GM21381 (cell line): ENCODE measurements around the gene MS4A8.
"Not testable (repeated sequence)": the region's sequence is repeated elsewhere in the genome, so short reads cannot be mapped to it uniquely, and the experiment has no call there.

Source experiments
- ATAC-seq: cut with Tn5 transposase; IDR thresholded peaks from one replicate; pipeline ENCODE4 v1.9.1; 2021; ENCODE audit warnings: mild to moderate bottlenecking, moderate library complexity; ENCODE audit not compliant: unreplicated experiment

The MS4A8 gene

DNA sequence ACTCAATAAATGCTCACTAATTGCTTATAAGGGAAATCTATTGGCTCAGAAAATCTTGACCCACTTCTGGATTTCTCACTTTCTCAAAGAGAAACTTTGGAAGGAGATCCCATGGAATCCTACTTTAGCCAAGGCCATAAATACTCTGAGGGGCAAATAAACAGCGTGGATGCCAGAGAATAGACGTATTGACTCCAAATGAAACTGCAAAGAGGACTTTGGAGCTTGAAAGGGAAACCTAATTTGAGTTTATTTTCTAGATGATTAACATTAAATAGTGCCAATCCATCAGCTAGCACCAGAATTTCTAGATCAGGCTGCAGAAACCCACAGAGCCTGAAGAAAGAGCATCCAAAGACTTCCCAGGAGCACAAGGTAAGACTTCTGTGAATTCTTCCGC, 25.0 kb downstream of the MS4A8 start, which contains the start of gene MS4A18:
TSS of gene MS4A18 (plus strand) at position 301 of the 400 bp plus-strand sequence.
- ATAC-seq = no peak

DNA sequence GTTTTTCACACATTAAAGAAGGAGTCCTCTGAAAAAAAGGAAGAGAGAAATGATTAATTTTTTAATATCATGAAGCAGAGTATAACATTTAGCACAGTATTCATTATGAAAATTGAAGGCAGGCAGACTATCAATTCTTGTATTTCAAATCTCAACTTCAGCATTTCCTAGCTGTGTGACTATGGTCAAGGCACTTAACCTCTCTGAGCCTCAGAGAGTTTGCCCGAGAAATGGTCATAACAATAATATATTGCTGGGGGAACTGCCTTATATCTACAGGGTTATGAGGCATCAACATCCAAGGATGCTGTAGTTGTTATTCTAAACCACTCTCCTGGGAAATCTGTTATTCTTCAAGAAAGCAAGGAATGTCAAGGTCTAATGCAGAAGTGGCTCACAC, 26.2 kb downstream of the MS4A8 start:
- no peak for ATAC-seq

DNA sequence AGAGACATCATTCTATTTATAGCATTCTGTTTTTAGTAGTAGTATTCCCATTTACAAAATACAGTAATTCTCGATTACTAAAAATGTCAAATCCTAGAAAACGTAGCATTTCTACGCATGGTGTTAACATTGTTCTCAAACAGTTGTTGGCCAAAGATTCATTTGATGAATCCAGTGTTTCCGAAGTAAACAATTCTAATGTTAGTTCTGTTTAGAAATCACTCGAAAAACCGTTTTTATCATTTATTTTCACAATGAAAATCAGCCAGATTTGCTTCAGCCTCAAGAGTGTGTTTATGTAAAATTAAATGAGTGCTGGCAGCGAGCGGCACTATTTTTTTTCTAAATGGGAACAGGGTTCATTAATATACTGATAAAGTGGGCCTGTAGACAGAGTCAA, 32.2 kb downstream of the MS4A8 start:
- no peak for ATAC-seq

DNA sequence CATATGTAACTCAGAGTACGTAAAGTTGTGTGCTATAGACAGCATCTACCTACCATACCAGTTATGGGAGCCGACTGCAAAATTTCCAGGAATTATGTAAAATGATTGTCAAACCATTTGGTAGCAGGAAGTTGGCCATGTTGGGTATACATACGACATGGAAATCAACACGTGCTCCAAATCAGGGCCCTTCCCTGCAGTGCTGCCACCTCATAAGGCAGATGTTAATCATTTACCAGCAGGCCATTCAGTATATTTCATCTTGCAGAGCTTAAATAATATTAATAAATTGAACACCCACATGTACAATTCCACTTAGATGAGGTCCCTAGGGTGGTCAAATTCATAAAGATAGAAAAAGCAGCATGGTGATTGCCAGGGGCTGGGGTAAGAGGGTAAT, 34.9 kb downstream of the MS4A8 start:
- ATAC-seq = no peak

DNA sequence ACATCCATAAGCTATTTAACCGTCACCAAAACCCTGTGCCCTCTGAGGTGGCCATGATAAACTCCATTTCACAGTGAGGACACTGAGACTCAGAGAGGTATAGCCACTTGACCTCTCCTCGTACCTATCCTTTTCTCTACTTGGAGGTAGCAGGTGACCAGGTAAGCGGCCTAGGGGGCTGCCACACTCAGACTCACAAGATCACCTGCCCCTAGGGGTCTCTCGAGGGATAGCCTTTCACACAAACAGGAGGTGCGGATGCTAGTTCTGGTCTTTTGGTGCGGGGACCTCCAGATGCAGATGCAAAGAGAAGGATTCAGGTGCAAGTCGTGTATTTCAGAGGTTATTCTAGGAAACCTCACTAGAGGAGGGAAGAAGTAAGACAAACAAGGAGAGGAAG, 39.7 kb downstream of the MS4A8 start:
- ATAC-seq = no peak

DNA sequence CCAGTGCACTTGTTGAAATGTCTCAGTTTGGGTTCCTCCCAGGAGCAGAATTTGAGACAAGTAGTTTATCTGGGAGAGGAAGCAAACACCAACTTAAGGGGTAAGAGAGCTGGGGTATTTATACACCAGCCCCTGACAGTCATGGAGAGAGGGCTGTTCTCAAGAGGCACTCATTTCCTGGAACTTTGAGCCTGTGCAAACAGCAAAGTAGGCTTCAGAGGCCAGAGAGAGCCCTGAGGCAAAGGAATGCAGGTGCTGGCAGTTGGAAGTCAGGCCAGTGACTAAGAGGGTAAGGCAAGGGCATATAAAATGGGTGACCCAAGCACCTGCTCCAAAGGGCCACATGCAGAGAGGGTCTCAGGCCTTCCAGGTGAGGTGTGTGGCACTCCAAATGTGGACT, 41.2 kb downstream of the MS4A8 start:
- no peak for ATAC-seq

DNA sequence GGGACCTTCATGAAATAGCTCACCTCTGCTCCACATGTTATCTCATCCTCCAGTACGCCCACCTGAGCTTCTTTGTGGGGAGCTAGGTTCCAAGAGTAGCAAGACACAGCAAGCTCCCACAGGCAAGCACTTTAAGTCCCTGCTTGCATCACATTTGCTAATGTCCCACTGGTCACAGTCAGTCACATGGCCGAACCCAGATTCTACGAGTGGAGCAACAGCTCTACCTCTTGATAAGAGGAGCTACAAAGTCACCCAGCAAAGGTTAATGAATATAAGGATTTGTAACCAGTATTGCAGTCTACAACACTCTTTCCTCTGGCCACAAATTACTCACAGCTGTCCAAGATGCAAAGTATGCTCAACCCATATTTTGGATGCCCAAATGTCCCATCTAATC, 42.0 kb downstream of the MS4A8 start:
- no peak for ATAC-seq

DNA sequence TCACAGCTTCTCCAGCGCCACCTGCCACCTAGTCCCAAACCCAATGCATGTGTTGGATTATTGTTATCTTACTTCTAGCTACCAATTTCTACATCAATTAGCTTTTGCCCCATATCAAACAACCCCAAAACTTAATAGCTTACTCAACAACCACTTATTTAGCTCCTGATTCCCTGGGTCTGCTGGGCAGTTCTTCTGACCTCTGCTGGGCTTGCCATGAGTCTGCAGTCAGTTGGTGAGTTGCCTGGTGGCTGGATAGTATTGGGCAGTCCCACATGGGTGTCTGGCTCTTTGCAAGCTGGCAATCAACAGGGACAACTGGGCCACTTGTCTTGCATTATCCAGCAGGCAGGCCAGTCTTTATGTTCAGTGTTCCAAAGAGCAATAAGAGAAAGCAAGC, 43.6 kb downstream of the MS4A8 start:
- no peak for ATAC-seq

DNA sequence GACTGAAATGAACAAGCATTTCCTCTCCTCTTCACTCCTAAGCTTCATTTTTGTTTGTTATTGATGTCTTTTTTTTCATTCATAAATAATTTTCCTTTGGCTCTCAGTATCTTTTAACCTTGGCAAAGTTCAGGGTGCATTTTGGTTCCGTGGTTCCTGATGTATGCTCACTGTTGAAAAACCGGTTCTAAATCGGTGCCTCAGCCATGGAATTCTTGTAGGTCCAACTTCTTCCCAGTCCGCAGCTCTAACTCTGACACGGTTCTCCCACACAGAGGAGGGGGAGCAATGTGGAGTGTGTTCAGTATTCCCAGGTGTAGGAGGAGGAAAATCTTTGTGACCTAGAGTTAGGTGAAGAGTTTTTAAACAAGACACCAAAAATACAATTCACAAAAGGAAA, 44.7 kb downstream of the MS4A8 start:
- no peak for ATAC-seq

DNA sequence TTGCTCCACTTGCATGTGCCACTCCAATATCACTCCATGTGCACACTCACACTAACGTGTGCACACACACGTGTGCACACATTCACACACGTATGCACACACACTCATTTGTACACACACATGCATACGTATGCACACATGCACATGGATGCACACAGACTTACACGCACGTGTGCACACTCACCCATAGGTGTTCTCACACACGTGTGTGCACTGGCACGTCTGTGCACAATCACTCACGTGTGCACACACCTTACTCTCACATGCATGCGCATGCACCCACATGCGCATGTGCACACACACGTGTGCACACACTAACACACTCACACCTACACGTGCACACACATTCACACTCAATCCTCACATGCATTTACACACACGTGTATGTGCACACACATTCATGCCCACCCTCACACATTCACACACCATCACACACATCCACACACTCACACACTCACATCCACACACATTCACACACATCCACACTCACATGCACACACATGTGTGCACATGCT, 48.0 kb downstream of the MS4A8 start:
- no peak for ATAC-seq

DNA sequence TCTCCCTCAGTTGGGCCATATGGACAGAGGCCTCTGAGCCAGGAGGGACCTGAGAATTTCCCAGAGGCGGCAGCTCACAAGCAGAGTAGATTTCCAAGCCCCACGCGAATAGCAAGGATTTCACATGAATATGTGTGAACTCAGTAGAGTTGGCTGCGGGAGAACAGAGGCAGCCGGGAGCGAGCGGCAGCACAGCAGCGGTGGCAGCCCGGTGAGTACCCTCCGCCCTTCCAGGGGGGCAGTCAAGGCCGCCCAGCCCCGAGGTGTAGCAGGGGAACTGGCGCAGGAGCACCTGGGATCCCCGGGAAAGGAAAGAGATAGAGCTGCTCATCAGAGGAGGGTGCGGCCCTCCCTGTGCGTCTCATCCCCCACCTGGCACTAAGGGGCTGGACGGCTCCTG, 48.8 kb downstream of the MS4A8 start:
- no peak for ATAC-seq

DNA sequence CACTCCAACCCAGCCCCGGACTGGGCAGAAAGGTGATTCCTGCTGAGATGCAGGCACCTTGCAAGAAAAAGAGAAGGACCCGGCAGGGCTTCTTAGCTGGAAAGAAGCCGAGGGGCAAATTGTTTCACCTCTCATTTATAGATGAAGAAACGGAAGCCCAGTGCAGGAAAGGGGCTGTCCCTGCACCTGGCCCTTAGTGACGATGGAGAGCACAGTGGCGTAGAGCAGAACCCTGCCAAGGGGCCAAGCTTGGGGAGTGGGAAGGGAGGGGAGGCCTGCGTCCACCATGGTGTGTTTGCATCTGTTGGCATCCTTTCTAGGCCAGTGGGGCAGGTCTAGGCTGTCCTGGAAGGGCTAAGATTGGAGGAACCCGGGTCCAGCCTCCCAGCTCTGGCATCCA, 49.4 kb downstream of the MS4A8 start:
- ATAC-seq = no peak

DNA sequence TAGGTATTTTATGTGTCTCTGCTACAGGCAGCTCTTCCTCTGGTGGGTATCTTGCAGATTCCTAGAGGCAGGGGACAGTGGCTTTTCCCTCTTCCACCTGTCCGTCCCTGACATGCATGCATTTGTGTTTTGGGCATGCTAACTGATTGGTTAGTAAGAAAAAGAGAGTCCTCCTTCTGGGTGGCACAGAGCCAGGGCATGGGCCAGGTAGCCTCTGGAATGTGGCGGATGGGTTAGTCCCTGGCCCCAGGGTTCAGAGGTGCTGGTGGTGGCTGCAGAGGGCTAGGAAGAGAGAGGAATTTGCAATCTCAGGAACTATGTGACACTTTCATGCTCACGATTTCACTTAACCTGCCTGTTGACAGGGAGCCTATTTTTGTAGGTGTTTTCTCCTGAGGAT, 51.5 kb downstream of the MS4A8 start:
- ATAC-seq = no peak

DNA sequence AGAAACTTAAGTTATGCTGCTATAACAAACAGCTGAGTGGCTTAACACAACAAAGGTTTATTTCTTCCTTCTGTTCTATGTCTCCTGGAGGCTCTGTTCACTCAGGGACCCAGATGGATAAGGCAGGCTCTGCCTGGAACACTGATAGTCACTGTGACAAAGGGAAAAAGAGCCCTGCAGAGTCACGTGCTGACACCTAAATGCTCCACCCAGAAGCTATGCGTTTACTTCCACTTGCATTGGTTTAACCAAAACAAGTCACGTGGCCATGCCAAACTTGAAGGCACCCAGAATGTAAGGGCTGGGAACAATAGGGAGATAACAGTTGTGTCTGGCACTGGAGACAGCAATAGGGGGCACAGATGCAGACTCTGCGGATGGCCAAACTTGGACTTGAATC, 53.9 kb downstream of the MS4A8 start:
- ATAC-seq = no peak

DNA sequence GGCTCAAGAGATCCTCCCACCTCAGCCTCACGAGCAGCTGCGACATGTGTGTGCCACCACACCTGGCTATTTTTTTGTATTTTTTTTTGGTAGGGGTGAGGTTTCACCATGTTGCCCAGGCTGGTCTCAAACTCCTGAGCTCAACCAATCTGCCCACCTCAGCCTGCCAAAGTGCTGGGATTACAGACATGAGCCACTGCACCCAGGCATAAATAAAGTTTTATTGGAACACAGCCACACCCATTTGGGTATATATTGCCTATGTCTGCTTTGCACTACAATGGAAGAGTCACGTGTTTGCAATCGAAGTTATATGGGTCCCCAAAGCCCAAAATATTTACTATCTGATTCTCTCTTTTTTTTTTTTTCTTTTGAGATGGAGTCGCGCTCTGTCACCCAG, 55.5 kb downstream of the MS4A8 start:
- ATAC-seq = no peak

DNA sequence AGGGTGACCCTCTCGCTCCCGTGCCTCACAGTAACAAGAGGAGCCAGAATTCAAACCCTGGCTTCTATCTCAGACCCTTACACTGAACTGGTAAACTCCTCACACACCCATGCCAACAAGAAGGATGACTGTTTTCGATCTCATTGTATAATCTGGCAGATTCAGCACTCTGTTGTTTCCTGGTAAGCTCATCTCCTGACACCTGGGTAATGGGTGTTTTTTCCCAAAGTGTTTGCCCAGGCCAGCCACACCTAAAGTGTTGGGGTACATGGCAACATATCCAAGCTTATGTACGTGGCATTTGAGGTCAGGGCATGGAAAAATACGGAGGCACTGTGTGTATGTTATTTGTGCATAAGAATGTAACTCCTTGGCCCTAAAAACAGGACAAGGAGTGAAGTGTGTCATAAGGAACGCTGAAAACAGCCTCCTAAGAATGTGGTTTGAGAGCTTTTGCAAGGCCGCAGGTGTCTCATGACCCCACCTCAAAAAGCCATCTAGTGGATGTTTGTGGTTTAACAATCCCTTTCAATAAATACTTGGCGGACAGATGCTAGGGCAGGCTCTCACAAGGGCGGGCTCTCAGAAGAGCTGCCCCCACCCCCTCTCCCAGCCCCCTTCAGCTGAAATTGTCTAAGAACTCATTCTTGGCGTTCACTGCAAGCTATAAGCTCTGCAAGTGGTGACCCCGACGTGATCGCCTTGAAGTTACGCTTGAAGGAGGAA, 57.1 kb downstream of the MS4A8 start, which contains the start of gene MS4A15:
TSS of gene MS4A15 (plus strand) at position 561 of the 726 bp plus-strand sequence. CDS start 6,867 bp downstream, outside the sequence.
- ATAC-seq = no peak

DNA sequence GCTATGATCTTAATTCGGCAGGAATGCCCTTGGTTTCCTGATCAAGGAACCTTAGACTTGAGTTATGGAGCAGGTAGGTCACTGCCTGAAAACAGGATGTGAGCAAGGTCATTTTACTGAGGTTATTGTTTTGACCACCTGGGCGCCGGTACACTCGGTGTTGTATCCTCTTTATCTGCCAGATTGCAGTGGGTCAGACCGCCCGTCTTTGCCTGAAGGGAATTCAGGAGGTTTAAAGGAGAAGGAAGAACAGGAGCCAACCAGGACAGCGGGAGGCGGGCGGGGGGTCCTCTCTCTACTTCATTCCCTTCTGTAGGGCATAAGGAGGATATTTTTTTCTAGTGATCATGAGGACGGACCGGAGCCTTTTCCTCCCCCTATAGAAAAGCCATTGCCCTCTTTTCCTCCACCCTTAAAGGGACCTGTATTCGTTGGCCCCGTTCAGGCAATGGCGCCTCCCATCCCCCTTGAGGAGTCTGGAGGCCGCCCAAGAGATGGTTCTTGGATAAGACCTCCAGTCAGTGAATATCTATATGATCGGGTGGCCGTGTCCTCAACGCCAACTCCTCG, 57.9 kb downstream of the MS4A8 start:
- no peak for ATAC-seq

DNA sequence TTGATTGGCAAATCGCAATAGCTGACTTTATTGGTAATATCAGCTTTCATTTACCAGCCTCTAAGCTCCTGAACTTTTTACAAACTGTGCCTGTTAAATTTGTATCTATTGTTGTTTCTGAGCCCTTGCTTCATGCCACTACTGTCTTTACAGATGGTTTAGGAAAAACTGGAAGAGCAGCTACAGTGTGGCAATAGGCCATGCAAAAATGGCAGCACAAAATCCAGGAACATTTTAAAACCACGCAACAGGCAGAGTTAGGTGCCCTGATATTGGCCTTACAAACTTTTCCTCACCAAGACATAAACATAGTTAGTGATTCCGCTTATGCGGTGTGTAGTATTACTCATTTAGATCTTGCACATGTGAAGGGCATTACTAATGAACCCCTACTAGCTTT, 59.3 kb downstream of the MS4A8 start:
- ATAC-seq = not testable (repeated sequence)

DNA sequence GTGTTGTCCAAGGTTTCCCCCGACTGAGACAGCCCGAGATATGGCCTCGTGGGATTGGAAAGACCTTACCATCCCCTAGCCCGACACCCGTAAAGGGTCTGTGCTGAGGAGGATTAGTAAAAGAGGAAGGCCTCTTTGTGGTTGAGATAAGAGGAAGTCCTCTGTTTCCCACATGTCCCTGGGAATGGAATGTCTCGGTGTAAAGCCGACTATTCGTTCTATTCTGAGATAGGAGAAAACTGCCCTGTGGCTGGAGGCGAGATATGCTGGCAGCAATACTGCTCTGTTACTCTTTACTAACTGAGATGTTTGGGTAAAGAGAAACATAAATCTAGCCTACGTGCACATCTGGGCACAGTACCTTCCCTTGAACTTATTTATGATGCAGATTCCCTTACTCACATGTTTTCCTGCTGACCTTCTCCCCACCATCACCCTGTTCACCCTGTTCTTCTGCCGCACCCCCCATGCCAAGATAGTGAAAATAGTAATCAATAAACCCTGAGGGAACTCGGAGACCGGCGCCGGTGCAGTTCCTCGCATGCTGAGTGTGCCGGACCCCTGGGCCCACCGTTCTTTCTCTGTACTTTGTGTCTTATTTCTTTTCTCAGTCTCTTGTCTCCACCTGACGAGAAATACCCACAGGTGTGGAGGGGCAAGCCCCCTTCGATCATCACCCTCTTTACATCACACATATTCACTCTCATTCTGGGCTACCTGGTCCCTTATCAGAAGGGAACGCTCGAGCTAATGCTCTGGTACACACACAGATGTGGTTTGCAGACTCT, 60.2 kb downstream of the MS4A8 start:
- not testable (repeated sequence) for ATAC-seq

DNA sequence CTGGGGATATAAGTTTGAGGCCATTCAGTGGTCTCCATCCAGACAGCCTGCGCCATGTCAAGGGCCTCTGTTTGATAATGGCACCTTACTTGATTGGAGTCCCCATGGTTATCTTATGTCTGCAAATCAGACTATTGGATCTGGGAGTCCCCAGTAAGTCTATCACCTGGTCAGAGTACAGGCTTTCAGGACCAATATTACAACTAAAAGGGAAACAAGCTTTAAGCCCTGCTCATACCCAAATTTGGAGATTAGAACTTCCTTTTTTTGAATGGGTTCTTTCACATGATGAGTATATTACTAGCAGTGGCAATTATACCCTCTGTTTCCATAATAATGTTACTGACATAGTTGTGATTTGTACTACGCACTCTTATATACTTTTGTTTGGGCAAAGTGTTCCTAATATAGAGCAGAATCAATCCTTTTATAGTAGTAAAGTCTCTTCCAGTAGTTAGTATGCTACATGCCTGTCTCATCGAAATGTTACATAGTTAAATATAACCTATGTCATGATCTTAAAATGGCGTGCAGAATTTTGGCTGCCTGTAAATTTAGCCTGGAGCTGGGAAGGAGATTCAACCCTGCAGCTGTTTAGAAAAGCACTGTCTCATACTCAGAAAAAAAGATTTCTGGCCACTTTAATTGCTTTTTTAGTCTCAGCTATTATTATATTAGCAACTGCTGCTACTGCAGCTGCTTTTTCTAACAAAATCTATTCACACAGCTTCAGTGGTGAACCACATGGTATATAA, 62.2 kb downstream of the MS4A8 start:
- peak; percentile 27 for ATAC-seq
